ENCODE measurements around the gene CYP4F8.

CYP4F8 gene

DNA sequence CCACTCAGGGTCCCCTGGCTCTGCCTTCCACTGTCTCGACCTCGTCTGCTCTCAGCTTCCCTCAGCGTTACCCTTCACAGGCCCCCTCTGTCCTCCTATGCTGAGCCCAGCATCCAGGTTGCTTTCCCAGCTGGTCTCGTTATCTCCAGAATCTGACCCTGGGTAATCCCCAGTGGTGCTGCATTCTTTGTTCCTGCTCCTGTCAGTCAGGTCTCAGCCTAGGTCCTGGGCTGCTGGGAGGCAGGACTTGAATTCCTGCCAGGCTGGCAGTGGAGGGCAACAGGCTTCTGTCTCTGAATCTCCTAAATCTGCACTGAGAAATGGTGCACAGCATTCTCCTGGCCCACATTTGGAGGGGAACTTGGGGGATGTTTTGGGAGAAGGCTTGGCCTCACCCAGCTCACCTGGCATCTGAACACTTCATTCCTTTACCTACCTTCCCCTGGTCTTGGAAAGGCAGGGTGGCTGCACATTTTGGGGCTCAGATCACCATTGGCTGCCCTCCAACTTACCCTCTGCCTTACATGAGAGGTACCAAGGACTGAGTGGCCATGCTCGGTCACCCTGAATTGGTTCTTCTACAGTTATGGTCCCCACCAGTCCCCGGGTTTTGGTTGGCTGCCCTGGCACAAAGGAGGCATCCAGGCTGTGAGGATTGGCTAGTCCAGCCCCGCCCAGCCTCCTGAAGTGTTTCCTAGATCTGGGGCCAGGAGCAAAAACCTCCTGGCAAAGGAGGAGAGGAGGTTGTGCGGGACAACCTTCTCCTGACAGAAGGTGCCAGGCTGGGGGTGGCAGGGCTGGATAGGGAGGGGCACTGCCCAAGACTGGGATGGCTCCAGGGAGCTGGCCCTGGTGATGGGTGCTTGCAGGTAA is at the start of gene CYP4F8:
CYP4F8 (plus strand) TSS at position 712 of the 873 bp plus-strand sequence. CDS start 399 bp downstream, outside the sequence.
- TF ChIP-seq ZFP3 (CRISPR knock-in tag; IDR thresholded peaks at IDR 0.05) (no peak), ZC3H10 (CRISPR knock-in tag; IDR thresholded peaks at IDR 0.05) (no peak), PATZ1 (CRISPR knock-in tag; IDR thresholded peaks at IDR 0.05; ENCODE audit: borderline replicate concordance) (no peak)
- ATAC-seq: no peak

DNA sequence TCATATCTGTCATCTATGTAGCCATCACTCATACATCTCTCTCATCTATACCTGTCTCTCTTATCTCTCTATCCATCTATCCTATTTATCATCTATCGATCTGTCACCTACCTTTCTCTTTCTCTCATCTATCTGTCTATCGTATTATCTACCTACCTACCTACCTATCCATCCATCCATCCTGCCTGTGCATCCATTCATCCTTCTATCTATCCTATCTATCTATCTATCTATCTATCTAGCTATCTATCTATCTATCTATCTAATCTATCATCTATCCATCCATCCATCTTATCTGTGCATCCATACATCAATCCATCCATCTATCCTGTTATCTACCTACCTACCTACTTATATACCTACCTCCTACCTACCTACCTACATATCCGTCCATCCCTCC is 44.6 kb upstream of the CYP4F8 start:
- TF ChIP-seq TOX (CRISPR knock-in tag; IDR thresholded peaks at IDR 0.05; ENCODE audit: borderline replicate concordance): no peak
- TF ChIP-seq CREB5 (CRISPR knock-in tag; IDR thresholded peaks at IDR 0.05; ENCODE audit: low read depth): no peak
- TF ChIP-seq TCF4 (CRISPR knock-in tag; IDR thresholded peaks at IDR 0.05; ENCODE audit: borderline replicate concordance): no peak
- TF ChIP-seq ZNF565 (CRISPR knock-in tag; conservative IDR thresholded peaks at IDR 0.05; ENCODE audit: low read depth): no peak
- TF ChIP-seq CSRNP3 (CRISPR knock-in tag; IDR thresholded peaks at IDR 0.05): no peak
- TF ChIP-seq ZC3H10 (CRISPR knock-in tag; IDR thresholded peaks at IDR 0.05): no peak
- ATAC-seq: no peak

DNA sequence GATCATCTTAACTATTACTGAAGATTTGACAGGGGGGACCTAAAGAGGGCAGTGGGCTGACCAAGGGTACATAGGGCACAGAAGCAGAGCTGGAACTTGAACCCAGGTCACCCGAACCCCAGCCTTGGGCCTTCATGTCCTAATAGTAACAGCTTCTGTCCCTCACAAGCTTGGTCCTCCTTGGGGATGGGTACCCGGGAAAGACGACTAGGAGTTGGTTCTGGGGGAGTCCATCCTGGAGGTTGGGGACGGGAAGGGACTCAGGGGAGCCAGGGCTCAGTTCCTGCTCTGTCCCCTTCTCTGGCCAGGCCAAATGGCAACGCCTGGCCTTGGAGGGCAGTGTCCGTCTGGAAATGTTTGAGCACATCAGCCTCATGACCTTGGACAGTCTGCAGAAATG is 39.6 kb upstream of the CYP4F8 start:
- no peak for TF ChIP-seq CSRNP3 (CRISPR knock-in tag; IDR thresholded peaks at IDR 0.05)
- no peak for TF ChIP-seq RARB (CRISPR knock-in tag; IDR thresholded peaks at IDR 0.05)
- TF ChIP-seq CSDC2 (CRISPR knock-in tag; IDR thresholded peaks at IDR 0.05): no peak
- no peak for TF ChIP-seq ZC3H10 (CRISPR knock-in tag; IDR thresholded peaks at IDR 0.05)
- no peak for TF ChIP-seq POU6F1 (CRISPR knock-in tag; IDR thresholded peaks at IDR 0.05; ENCODE audit: borderline replicate concordance, low read depth)
- TF ChIP-seq PPARA (CRISPR knock-in tag; IDR thresholded peaks at IDR 0.05; ENCODE audit: borderline replicate concordance): no peak
- ATAC-seq: no peak

- ATAC-seq: no peak
- TF ChIP-seq CSRNP3 (CRISPR knock-in tag; IDR thresholded peaks at IDR 0.05) (no peak), PPARA (CRISPR knock-in tag; IDR thresholded peaks at IDR 0.05; ENCODE audit: borderline replicate concordance) (no peak), ZNF8 (CRISPR knock-in tag; IDR thresholded peaks at IDR 0.05) (no peak), OSR1 (CRISPR knock-in tag; IDR thresholded peaks at IDR 0.05) (no peak), ZNF70 (CRISPR knock-in tag; IDR thresholded peaks at IDR 0.05) (no peak), RARB (CRISPR knock-in tag; IDR thresholded peaks at IDR 0.05) (no peak), ZFP30 (CRISPR knock-in tag; IDR thresholded peaks at IDR 0.05) (no peak), SNAI2 (CRISPR knock-in tag; IDR thresholded peaks at IDR 0.05) (no peak), TOX (CRISPR knock-in tag; IDR thresholded peaks at IDR 0.05; ENCODE audit: borderline replicate concordance) (no peak), POU6F1 (CRISPR knock-in tag; IDR thresholded peaks at IDR 0.05; ENCODE audit: borderline replicate concordance, low read depth) (no peak), CSDC2 (CRISPR knock-in tag; IDR thresholded peaks at IDR 0.05) (no peak), ZNF565 (CRISPR knock-in tag; conservative IDR thresholded peaks at IDR 0.05; ENCODE audit: low read depth) (no peak), TCF4 (CRISPR knock-in tag; IDR thresholded peaks at IDR 0.05; ENCODE audit: borderline replicate concordance) (no peak), ZFP3 (CRISPR knock-in tag; IDR thresholded peaks at IDR 0.05) (no peak), ESRRG (CRISPR knock-in tag; IDR thresholded peaks at IDR 0.05) (no peak), CREB5 (CRISPR knock-in tag; IDR thresholded peaks at IDR 0.05; ENCODE audit: low read depth) (no peak), ISL1 (CRISPR knock-in tag; IDR thresholded peaks at IDR 0.05) (no peak), BACH2 (CRISPR knock-in tag; IDR thresholded peaks at IDR 0.05; ENCODE audit: borderline replicate concordance) (no peak)
These were observed 38.4 kb upstream of the CYP4F8 start for GRCh38 chr19:15576526-15577156.

All from SK-N-SH treated with all-trans-retinoic acid at 6 μM for 48 hours (cell line).